ENCODE measurements around the gene HIPK4. TPM values are rescaled to one million over a fixed set of nuclear protein-coding genes. Genes with fewer than 3 reads are reported as not detected.

The HIPK4 gene
- total and polyA plus RNA-seq, 2 of the 4 experiments (the other 2 are of a cell fraction), result 0.12 to 0.18 TPM

Small RNA genes lying within 50 kb of the gene (microRNA-seq; reads per million reads assigned to microRNA genes)
- gene MIR6796 (ENCODE audit: insufficient read depth in 1 of 2, insufficient read length in 1 of 2, unreplicated experiment in 1 of 2) (1.1 to 4.1 reads per million in 2 experiments), gene RF00019 (ENCODE audit: insufficient read depth, insufficient read length) (not detected)

Small RNA genes lying within 50 kb of the gene (small RNA-seq; reads per million reads assigned to genes)
- gene MIR6796 (0 reads per million in 5 experiments), gene RF00019 (0 reads per million in 5 experiments)

Other genes with a start within 250 kb of the HIPK4 start
- gene MAP3K10, start 198.8 kb downstream of the HIPK4 start, total RNA-seq (2012; rRNA removed), result 1.4 and 1.8 TPM in 2 replicates
- gene MAP3K10, start 198.8 kb downstream of the HIPK4 start, polyA plus RNA-seq (2012; rRNA removed), result 5.5 and 6.4 TPM in 2 replicates
- not detected in 2 replicates for gene TTC9B, start 171.8 kb downstream of the HIPK4 start, total RNA-seq (2012; rRNA removed)
- gene TTC9B, start 171.8 kb downstream of the HIPK4 start, polyA plus RNA-seq (2012; rRNA removed), result not detected in 2 replicates
- under 0.01 TPM in 2 replicates for gene CCNP, start 163.5 kb downstream of the HIPK4 start, total RNA-seq (2012; rRNA removed)
- 0.17 and 0.21 TPM in 2 replicates for gene CCNP, start 163.5 kb downstream of the HIPK4 start, polyA plus RNA-seq (2012; rRNA removed)
- gene AKT2, start 104.8 kb downstream of the HIPK4 start, total RNA-seq (2012; rRNA removed), result 54.4 and 61.5 TPM in 2 replicates
- gene AKT2, start 104.8 kb downstream of the HIPK4 start, polyA plus RNA-seq (2012; rRNA removed), result 104 and 124 TPM in 2 replicates
- 3.6 and 4.4 TPM in 2 replicates for gene C19orf47, start 41.8 kb downstream of the HIPK4 start, total RNA-seq (2012; rRNA removed)
- 16.3 and 24.4 TPM in 2 replicates for gene C19orf47, start 41.8 kb downstream of the HIPK4 start, polyA plus RNA-seq (2012; rRNA removed)
- 117 and 120 TPM in 2 replicates for gene PLD3, start 41.5 kb downstream of the HIPK4 start, total RNA-seq (2012; rRNA removed)
- gene PLD3, start 41.5 kb downstream of the HIPK4 start, polyA plus RNA-seq (2012; rRNA removed), result 665 and 732 TPM in 2 replicates
- gene PRX, start 23.2 kb upstream of the HIPK4 start, total RNA-seq (2012; rRNA removed), result 0.83 and 0.90 TPM in 2 replicates
- gene PRX, start 23.2 kb upstream of the HIPK4 start, polyA plus RNA-seq (2012; rRNA removed), result 1.7 and 1.8 TPM in 2 replicates
- 25.6 and 27.4 TPM in 2 replicates for gene SERTAD1, start 35.8 kb upstream of the HIPK4 start, total RNA-seq (2012; rRNA removed)
- gene SERTAD1, start 35.8 kb upstream of the HIPK4 start, polyA plus RNA-seq (2012; rRNA removed), result 21.1 and 29.5 TPM in 2 replicates
- 23.3 and 25.6 TPM in 2 replicates for gene SERTAD3, start 54.2 kb upstream of the HIPK4 start, total RNA-seq (2012; rRNA removed)
- gene SERTAD3, start 54.2 kb upstream of the HIPK4 start, polyA plus RNA-seq (2012; rRNA removed), result 17.9 and 20.5 TPM in 2 replicates
- gene BLVRB, start 75.6 kb upstream of the HIPK4 start, total RNA-seq (2012; rRNA removed), result 65.2 and 67.5 TPM in 2 replicates
- gene BLVRB, start 75.6 kb upstream of the HIPK4 start, polyA plus RNA-seq (2012; rRNA removed), result 102 and 113 TPM in 2 replicates
- 0.72 and 0.83 TPM in 2 replicates for gene SPTBN4, start 76.8 kb upstream of the HIPK4 start, total RNA-seq (2012; rRNA removed)
- 0.59 and 0.91 TPM in 2 replicates for gene SPTBN4, start 76.8 kb upstream of the HIPK4 start, polyA plus RNA-seq (2012; rRNA removed)
- 15.6 and 16.1 TPM in 2 replicates for gene SHKBP1, start 186.7 kb upstream of the HIPK4 start, total RNA-seq (2012; rRNA removed)
- 94.0 and 108 TPM in 2 replicates for gene SHKBP1, start 186.7 kb upstream of the HIPK4 start, polyA plus RNA-seq (2012; rRNA removed)
- 4.4 and 14.7 TPM in 2 replicates for gene LTBP4, start 211.2 kb upstream of the HIPK4 start, total RNA-seq (2012; rRNA removed)
- gene LTBP4, start 211.2 kb upstream of the HIPK4 start, polyA plus RNA-seq (2012; rRNA removed), result 61.6 and 70.3 TPM in 2 replicates

Data from IMR-90 (cell line).